Adrenal gland (tissue), 5 donors: Measurements from ENCODE around the gene TMEM37.

Experiments
- CTCF ChIP-seq, 6 experiments: fragments of 450-650 bp in 4 of 6; fragments of 200-600 bp in 2 of 6; sonication (generic) in 1 of 6; IDR thresholded peaks; 1 replicate in 5 of 6; 2 replicates in 1 of 6; pipeline versions ENCODE4 v1.5.1 to v1.8.0; 2016 to 2021; ENCODE audit warnings: antibody characterized with exemption in 6 of 6, mild to moderate bottlenecking in 2 of 6, moderate library complexity in 1 of 6
- POLR2A ChIP-seq, 2 donors: fragments of 450-650 bp; IDR thresholded peaks; one replicate each; pipeline ENCODE4 v1.6.1; 2017; ENCODE audit warnings: antibody characterized with exemption in 2 of 2, mild to moderate bottlenecking in 2 of 2, moderate library complexity in 1 of 2
- donor health status: DM: no; HTN: no; CAD: no.

GRCh38 chr2:119462574-119462973 lies 30.9 kb downstream of the TMEM37 start:
- TF ChIP-seq POLR2A (IDR thresholded peaks at IDR 0.05) (no peak), CTCF (IDR thresholded peaks at IDR 0.05) (no peak)
